ENCODE results near the gene GAK. TPM values are rescaled to one million over a fixed set of nuclear protein-coding genes. Genes with fewer than 3 reads are reported as not detected.
A peak's percentile ranks its signal among the peaks of the same experiment; 100 is the strongest.
"Not testable (repeated sequence)": the region's sequence is repeated elsewhere in the genome, so short reads cannot be mapped to it uniquely, and the experiment has no call there.

GAK gene
- polyA plus RNA-seq, 1 experiment, result 17.0 TPM

GRCh38 chr4:930827-931193, 1.3 kb downstream of the GAK start:
- Histone ChIP-seq H3K4me3 (ENCODE audit: low read depth, low read length) (peak overlapping the region; percentile 94), H3K27me3 (ENCODE audit: control insufficient read depth, insufficient read depth, low read length) (no peaks in the 10 kb centered on the region), H3K9me3 (ENCODE audit: control insufficient read depth, insufficient read depth, low read length) (no peaks in the 10 kb centered on the region; the same call in 1 of the 2 replicates), H3K27ac (ENCODE audit: low read depth, low read length) (peak overlapping the region; percentile 52)
- POLR2A ChIA-PET, result interaction anchor here (1.4 kb wide), 1 partner anchor 149 kb away, joined by 4 read pairs; no protein-coding TSS in a partner anchor
- CTCF ChIA-PET, result no interaction called here
- DNase-seq (ENCODE audit: low read depth, low spot score), result no peak
- TF ChIP-seq CTCF (IDR thresholded peaks at IDR 0.05; ENCODE audit: low read depth, low read length), result no peak

- POLR2A ChIA-PET, result no interaction called here
- Histone ChIP-seq H3K27ac (ENCODE audit: low read depth, low read length) (peak overlapping the region; percentile 61), H3K9me3 (ENCODE audit: control insufficient read depth, insufficient read depth, low read length) (no peaks in the 10 kb centered on the region; the same call in 1 of the 2 replicates), H3K27me3 (ENCODE audit: control insufficient read depth, insufficient read depth, low read length) (no peaks in the 10 kb centered on the region), H3K4me3 (ENCODE audit: low read depth, low read length) (peak overlapping the region; percentile 94)
- no peak for DNase-seq (ENCODE audit: low read depth, low spot score)
- CTCF ChIA-PET, result interaction anchor here (0.7 to 1.5 kb wide), 2 partner anchors 19 to 57 kb away, joined by 3 to 5 read pairs; no protein-coding TSS in a partner anchor
- TF ChIP-seq CTCF (IDR thresholded peaks at IDR 0.05; ENCODE audit: low read depth, low read length), result no peak
Observed at GRCh38 chr4:930028-930551, 2.0 kb downstream of the GAK start.

- Histone ChIP-seq H3K27ac (ENCODE audit: low read depth, low read length) (peak overlapping the region; percentile 21), H3K27me3 (ENCODE audit: control insufficient read depth, insufficient read depth, low read length) (no peaks in the 10 kb centered on the region), H3K9me3 (ENCODE audit: control insufficient read depth, insufficient read depth, low read length) (no peaks in the 10 kb centered on the region; the same call in 1 of the 2 replicates), H3K4me3 (ENCODE audit: low read depth, low read length) (no peak overlapping the region)
- TF ChIP-seq CTCF (IDR thresholded peaks at IDR 0.05; ENCODE audit: low read depth, low read length), result no peak
- no peak for DNase-seq (ENCODE audit: low read depth, low spot score)
- CTCF ChIA-PET, result interaction anchor here (0.7 to 1.5 kb wide), 2 partner anchors 20 to 58 kb away, joined by 3 to 5 read pairs; no protein-coding TSS in a partner anchor
- POLR2A ChIA-PET, result no interaction called here
Observed at GRCh38 chr4:929096-929765, 2.9 kb downstream of the GAK start.

- H3K4me3 ChIP-seq (ENCODE audit: low read depth, low read length); H3K9me3 ChIP-seq (ENCODE audit: control insufficient read depth, insufficient read depth, low read length); H3K27ac ChIP-seq (ENCODE audit: low read depth, low read length); DNase-seq (ENCODE audit: low read depth, low spot score); H3K27me3 ChIP-seq (ENCODE audit: control insufficient read depth, insufficient read depth, low read length): not testable (repeated sequence)
- ChIA-PET POLR2A (interaction anchor here (0.7 kb wide), 1 partner anchor 82 kb away, joined by 3 read pairs; no protein-coding TSS in a partner anchor), CTCF (interaction anchor here (0.7 kb wide), 1 partner anchor 9 kb away, joined by 3 read pairs; no protein-coding TSS in a partner anchor)
Observed at GRCh38 chr4:927566-927965, 4.5 kb downstream of the GAK start.

GRCh38 chr4:926538-926937, 5.6 kb downstream of the GAK start:
- no peak for DNase-seq (ENCODE audit: low read depth, low spot score)

More at GRCh38 chr4:926538-926937, 5.6 kb downstream of the GAK start:
- POLR2A ChIA-PET, result no interaction called here
- peak; percentile 42 for TF ChIP-seq CTCF (IDR thresholded peaks at IDR 0.05; ENCODE audit: low read depth, low read length)
- H3K27ac ChIP-seq (ENCODE audit: low read depth, low read length), result no peak overlapping the region
- no peaks in the 10 kb centered on the region for H3K27me3 ChIP-seq (ENCODE audit: control insufficient read depth, insufficient read depth, low read length)
- CTCF ChIA-PET, result no interaction called here
- H3K9me3 ChIP-seq (ENCODE audit: control insufficient read depth, insufficient read depth, low read length), result no peaks in the 10 kb centered on the region; the same call in 1 of the 2 replicates
- H3K4me3 ChIP-seq (ENCODE audit: low read depth, low read length), result no peak overlapping the region
